Gastrocnemius medialis (tissue), 4 donors: ENCODE results near the gene IQCH.

ENCODE experiments used
- CTCF ChIP-seq, 5 experiments: fragments of 450-650 bp in 3 of 5; fragments of 200-600 bp in 2 of 5; sonication (generic) in 2 of 5; IDR thresholded peaks in 4 of 5; conservative IDR thresholded peaks in 1 of 5; 1 replicate in 4 of 5; 2 replicates in 1 of 5; pipeline ENCODE4 v1.5.1; 2016 to 2019; ENCODE audit warnings: antibody characterized with exemption in 5 of 5, mild to moderate bottlenecking in 3 of 5, moderate library complexity in 3 of 5
- POLR2A ChIP-seq, 2 donors: fragments of 450-650 bp; IDR thresholded peaks; one replicate each; pipeline ENCODE4 v1.6.1; 2017; ENCODE audit warnings: antibody characterized with exemption in 2 of 2, mild to moderate bottlenecking in 2 of 2, moderate library complexity in 2 of 2

GRCh38 chr15:67515557-67515956, 261.0 kb downstream of the IQCH start:
- no peak for TF ChIP-seq CTCF (IDR thresholded peaks at IDR 0.05 in 4 of 5, conservative IDR thresholded peaks at IDR 0.05 in 1 of 5)
- TF ChIP-seq POLR2A (IDR thresholded peaks at IDR 0.05), result no peak
